ENCODE data around the gene TBX4.

GRCh38 chr17:61522088-61522487, 69.9 kb downstream of the TBX4 start:
- TF ChIP-seq POLR2A (IDR thresholded peaks at IDR 0.05; ENCODE audit: low read depth, low read length), result no peak
- TF ChIP-seq POLR2AphosphoS5 (IDR thresholded peaks at IDR 0.05; ENCODE audit: low read depth, low read length), result no peak
